Measurements from ENCODE around the gene EEPD1.

The EEPD1 gene

GRCh38 chr7:36208426-36208825 is 55.4 kb downstream of the EEPD1 start:
- in situ Hi-C loops (cut with HindIII; ENCODE audit: low pct_unique_long_range_greater_than_20kb, low sequenced_read_pairs), result no loop called here
- no peak for DNase-seq (ENCODE audit: low read depth in 1 of 2, low spot score in 1 of 2)
- TF ChIP-seq JUND (IDR thresholded peaks at IDR 0.05; ENCODE audit: low read depth), result no peak

- in situ Hi-C loops (cut with HindIII; ENCODE audit: low pct_unique_long_range_greater_than_20kb, low sequenced_read_pairs), result no loop called here
- no peak for DNase-seq (ENCODE audit: low read depth in 1 of 2, low spot score in 1 of 2)
Observed at GRCh38 chr7:36208997-36209813, 56.2 kb downstream of the EEPD1 start.

GRCh38 chr7:36209814-36210183 is 56.7 kb downstream of the EEPD1 start:
- in situ Hi-C loops (cut with HindIII; ENCODE audit: low pct_unique_long_range_greater_than_20kb, low sequenced_read_pairs), result no loop called here
- TF ChIP-seq JUND (IDR thresholded peaks at IDR 0.05; ENCODE audit: low read depth), result no peak
- no peak for DNase-seq (ENCODE audit: low read depth in 1 of 2, low spot score in 1 of 2)

More at GRCh38 chr7:36208997-36209813, 56.2 kb downstream of the EEPD1 start:
- TF ChIP-seq JUND (IDR thresholded peaks at IDR 0.05; ENCODE audit: low read depth), result no peak

GRCh38 chr7:36210291-36210922 is 57.4 kb downstream of the EEPD1 start:
- no peak for TF ChIP-seq JUND (IDR thresholded peaks at IDR 0.05; ENCODE audit: low read depth)
- no peak for DNase-seq (ENCODE audit: low read depth in 1 of 2, low spot score in 1 of 2)
- in situ Hi-C loops (cut with HindIII; ENCODE audit: low pct_unique_long_range_greater_than_20kb, low sequenced_read_pairs), result no loop called here

- in situ Hi-C loops (cut with HindIII; ENCODE audit: low pct_unique_long_range_greater_than_20kb, low sequenced_read_pairs), result no loop called here
- DNase-seq (ENCODE audit: low read depth in 1 of 2, low spot score in 1 of 2), result no peak
Observed at GRCh38 chr7:36214608-36215456, 61.8 kb downstream of the EEPD1 start.

GRCh38 chr7:36215457-36215765 is 62.4 kb downstream of the EEPD1 start:
- no peak for DNase-seq (ENCODE audit: low read depth in 1 of 2, low spot score in 1 of 2)
- in situ Hi-C loops (cut with HindIII; ENCODE audit: low pct_unique_long_range_greater_than_20kb, low sequenced_read_pairs), result no loop called here
- TF ChIP-seq JUND (IDR thresholded peaks at IDR 0.05; ENCODE audit: low read depth), result no peak

More at GRCh38 chr7:36214608-36215456, 61.8 kb downstream of the EEPD1 start:
- TF ChIP-seq JUND (IDR thresholded peaks at IDR 0.05; ENCODE audit: low read depth), result no peak

- no peak for DNase-seq (ENCODE audit: low read depth in 1 of 2, low spot score in 1 of 2)
- no peak for TF ChIP-seq JUND (IDR thresholded peaks at IDR 0.05; ENCODE audit: low read depth)
- in situ Hi-C loops (cut with HindIII; ENCODE audit: low pct_unique_long_range_greater_than_20kb, low sequenced_read_pairs), result no loop called here
Observed at GRCh38 chr7:36216063-36216684, 63.1 kb downstream of the EEPD1 start.

GRCh38 chr7:36217211-36217960 is 64.3 kb downstream of the EEPD1 start:
- DNase-seq (ENCODE audit: low read depth in 1 of 2, low spot score in 1 of 2), result no peak
- TF ChIP-seq JUND (IDR thresholded peaks at IDR 0.05; ENCODE audit: low read depth), result no peak
- in situ Hi-C loops (cut with HindIII; ENCODE audit: low pct_unique_long_range_greater_than_20kb, low sequenced_read_pairs), result no loop called here

GRCh38 chr7:36217961-36218284 is 64.9 kb downstream of the EEPD1 start:
- in situ Hi-C loops (cut with HindIII; ENCODE audit: low pct_unique_long_range_greater_than_20kb, low sequenced_read_pairs), result no loop called here
- DNase-seq (ENCODE audit: low read depth in 1 of 2, low spot score in 1 of 2), result no peak
- no peak for TF ChIP-seq JUND (IDR thresholded peaks at IDR 0.05; ENCODE audit: low read depth)

- DNase-seq (ENCODE audit: low read depth in 1 of 2, low spot score in 1 of 2), result no peak
- in situ Hi-C loops (cut with HindIII; ENCODE audit: low pct_unique_long_range_greater_than_20kb, low sequenced_read_pairs), result no loop called here
- no peak for TF ChIP-seq JUND (IDR thresholded peaks at IDR 0.05; ENCODE audit: low read depth)
Observed at GRCh38 chr7:36219429-36219828, 66.4 kb downstream of the EEPD1 start.

GRCh38 chr7:36223851-36224250 is 70.8 kb downstream of the EEPD1 start:
- in situ Hi-C loops (cut with HindIII; ENCODE audit: low pct_unique_long_range_greater_than_20kb, low sequenced_read_pairs), result no loop called here
- no peak for TF ChIP-seq JUND (IDR thresholded peaks at IDR 0.05; ENCODE audit: low read depth)
- no peak for DNase-seq (ENCODE audit: low read depth in 1 of 2, low spot score in 1 of 2)

Data from T47D (cell line).